Keratinocyte (primary cell): ENCODE data around the gene DCST2. TPM values are rescaled to one million over a fixed set of nuclear protein-coding genes. Genes with fewer than 3 reads are reported as not detected.

ENCODE experiments used
- DNase-seq: peaks from one replicate; pipeline ENCODE4 v3.0.0-alpha.2; 2011; ENCODE audit warnings: low read depth, missing footprints, low spot score
- FAIRE-seq: peaks from 2 replicates; lab custom pipeline; 2011; peaks lifted over from hg19 to GRCh38; lab: Jason Lieb, UNC
- H2AFZ ChIP-seq: 2 replicates; pipeline ENCODE4 v1.6.0; 2012; ENCODE audit warnings: low read length, control low read depth, inconsistent platforms; ENCODE audit not compliant: control insufficient read depth
- H3K27ac ChIP-seq: 2 replicates; pipeline ENCODE4 v1.5.1; 2011; ENCODE audit warnings: low read length; ENCODE audit not compliant: control insufficient read depth, insufficient read depth
- H3K27me3 ChIP-seq: 3 replicates; pipeline ENCODE4 v1.6.0; 2011; ENCODE audit warnings: low read length; ENCODE audit not compliant: control insufficient read depth, insufficient read depth; ENCODE audit errors: extremely low read depth
- H3K36me3 ChIP-seq, 2 experiments: 2 replicates in 1 of 2; 3 replicates in 1 of 2; pipeline ENCODE4 v1.5.1; 2011; ENCODE audit warnings: low read length in 2 of 2, mild to moderate bottlenecking in 1 of 2; ENCODE audit not compliant: control insufficient read depth in 2 of 2, insufficient read depth in 2 of 2; ENCODE audit errors: extremely low read depth in 1 of 2
- H3K4me1 ChIP-seq: 3 replicates; pipeline ENCODE4 v1.5.1; 2011; ENCODE audit warnings: low read length; ENCODE audit not compliant: control insufficient read depth, insufficient read depth; ENCODE audit errors: extremely low read depth
- H3K4me2 ChIP-seq: 3 replicates; pipeline ENCODE4 v1.6.0; 2011; ENCODE audit warnings: low read depth, low read length; ENCODE audit not compliant: control insufficient read depth, insufficient read depth; ENCODE audit errors: extremely low read depth
- H3K4me3 ChIP-seq, 3 experiments: fragments of 200-600 bp in 1 of 3; sonication (generic) in 1 of 3; 2 replicates in 2 of 3; 3 replicates in 1 of 3; pipeline ENCODE4 v1.5.1; 2011 to 2016; ENCODE audit warnings: low read length in 3 of 3, mild to moderate bottlenecking in 3 of 3, control low read depth in 2 of 3, inconsistent platforms in 1 of 3, low read depth in 1 of 3, mixed read lengths in 1 of 3, mixed run types in 1 of 3, moderate library complexity in 1 of 3; ENCODE audit not compliant: control insufficient read depth in 2 of 3, insufficient read depth in 2 of 3; ENCODE audit errors: extremely low read depth in 1 of 3
- H3K79me2 ChIP-seq: 2 replicates; pipeline ENCODE4 v1.6.0; 2012; ENCODE audit warnings: low read length; ENCODE audit not compliant: control insufficient read depth, insufficient read depth
- H3K9ac ChIP-seq: 3 replicates; pipeline ENCODE4 v1.6.0; 2011; ENCODE audit warnings: low read length; ENCODE audit not compliant: control insufficient read depth, insufficient read depth; ENCODE audit errors: extremely low read depth
- H3K9me1 ChIP-seq: 3 replicates; pipeline ENCODE4 v1.6.0; 2011; ENCODE audit warnings: low read length; ENCODE audit not compliant: control insufficient read depth, insufficient read depth; ENCODE audit errors: extremely low read depth
- H3K9me3 ChIP-seq: 2 replicates; pipeline ENCODE4 v1.5.1; 2012; ENCODE audit warnings: low read depth, low read length; ENCODE audit not compliant: control insufficient read depth
- H4K20me1 ChIP-seq: 3 replicates; pipeline ENCODE4 v1.6.0; 2011; ENCODE audit warnings: low read length; ENCODE audit not compliant: control insufficient read depth, insufficient read depth; ENCODE audit errors: extremely low read depth
- EZH2 ChIP-seq: IDR thresholded peaks from one replicate; pipeline ENCODE4 v1.6.1; 2012; ENCODE audit warnings: inconsistent platforms, mild to moderate bottlenecking, low read length, moderate library complexity
- dilution Hi-C: fragments of 300-500 bp; cut with MboI; formaldehyde crosslinking; loops from one replicate; pipeline ENCODE4 v1.7.0; 2020; ENCODE audit warnings: low sequenced_read_pairs; ENCODE audit not compliant: extremely low pct_ligation_motif_present
- polyA plus RNA-seq, 5 experiments: library from polyadenylated mRNA; depleted of rRNA in 3 of 5; stranded (reverse) in 3 of 5; stranded (forward) in 1 of 5; unstranded in 1 of 5; fragments of >200 nt; gene quantifications; 1 replicate in 1 of 5; 2 replicates in 3 of 5; 3 replicates in 1 of 5; pipeline versions ENCODE4 v1.2.1 to v1.2.3, GENCODE V29; 2011 to 2012; ENCODE audit warnings: missing spikeins in 2 of 5, low read depth in 1 of 5, low replicate concordance in 1 of 5
- TF ChIP-seq, protein P1 (sequence below), 3 experiments: IDR thresholded peaks in 1 of 3; conservative IDR thresholded peaks in 1 of 3; optimal IDR thresholded peaks in 1 of 3; 2 replicates in 2 of 3; 3 replicates in 1 of 3; pipeline versions ENCODE3 to v1.5.1; 2011; ENCODE audit warnings: low read length in 3 of 3, mild to moderate bottlenecking in 3 of 3, moderate library complexity in 2 of 3, control low read depth in 1 of 3, inconsistent platforms in 1 of 3; ENCODE audit not compliant: insufficient read depth in 2 of 3; ENCODE audit errors: extremely low read depth in 1 of 3

The DCST2 gene
- polyA plus RNA-seq, 1 donor (not counting 4 experiments of a cell fraction or from before 2014, with no cell fraction given) = 0.14 TPM

- no peaks in the 10 kb centered on the region for H3K36me3 ChIP-seq
- H3K9me3 ChIP-seq = no peaks in the 10 kb centered on the region
- H3K4me2 ChIP-seq = peak overlapping the region; percentile 56
- peak overlapping the region in 1 of 3 experiments; percentile 34 for H3K4me3 ChIP-seq
- no peaks in the 10 kb centered on the region for H3K9me1 ChIP-seq
- no peak overlapping the region for H3K27ac ChIP-seq
- dilution Hi-C loops = no loop called here
- DNase-seq = no peak
- no peaks in the 10 kb centered on the region for H3K79me2 ChIP-seq
- peaks cover 62% of the 10 kb centered on the region for H3K4me1 ChIP-seq
- H3K27me3 ChIP-seq = peaks cover 38% of the 10 kb centered on the region
- no peak for FAIRE-seq
- TF ChIP-seq EZH2 = peak; percentile 79
- TF ChIP-seq, protein P1, sequence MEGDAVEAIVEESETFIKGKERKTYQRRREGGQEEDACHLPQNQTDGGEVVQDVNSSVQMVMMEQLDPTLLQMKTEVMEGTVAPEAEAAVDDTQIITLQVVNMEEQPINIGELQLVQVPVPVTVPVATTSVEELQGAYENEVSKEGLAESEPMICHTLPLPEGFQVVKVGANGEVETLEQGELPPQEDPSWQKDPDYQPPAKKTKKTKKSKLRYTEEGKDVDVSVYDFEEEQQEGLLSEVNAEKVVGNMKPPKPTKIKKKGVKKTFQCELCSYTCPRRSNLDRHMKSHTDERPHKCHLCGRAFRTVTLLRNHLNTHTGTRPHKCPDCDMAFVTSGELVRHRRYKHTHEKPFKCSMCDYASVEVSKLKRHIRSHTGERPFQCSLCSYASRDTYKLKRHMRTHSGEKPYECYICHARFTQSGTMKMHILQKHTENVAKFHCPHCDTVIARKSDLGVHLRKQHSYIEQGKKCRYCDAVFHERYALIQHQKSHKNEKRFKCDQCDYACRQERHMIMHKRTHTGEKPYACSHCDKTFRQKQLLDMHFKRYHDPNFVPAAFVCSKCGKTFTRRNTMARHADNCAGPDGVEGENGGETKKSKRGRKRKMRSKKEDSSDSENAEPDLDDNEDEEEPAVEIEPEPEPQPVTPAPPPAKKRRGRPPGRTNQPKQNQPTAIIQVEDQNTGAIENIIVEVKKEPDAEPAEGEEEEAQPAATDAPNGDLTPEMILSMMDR (optimal IDR thresholded peaks at IDR 0.05 in 1 of 3, IDR thresholded peaks at IDR 0.05 in 1 of 3, conservative IDR thresholded peaks at IDR 0.05 in 1 of 3; ENCODE audit: extremely low read depth in 1 of 3, insufficient read depth in 2 of 3, low read length in 3 of 3) = no peak
- no peaks in the 10 kb centered on the region for H4K20me1 ChIP-seq
- peak overlapping the region; percentile 15 for H3K9ac ChIP-seq
- peak overlapping the region; percentile 21 for H2AFZ ChIP-seq
These were observed 48.9 kb upstream of the DCST2 start for GRCh38 chr1:155082301-155083051.

GRCh38 chr1:155081472-155082300, 48.1 kb upstream of the DCST2 start:
- TF ChIP-seq EZH2 = peak; percentile 87
- TF ChIP-seq, protein P1 (optimal IDR thresholded peaks at IDR 0.05 in 1 of 3, IDR thresholded peaks at IDR 0.05 in 1 of 3, conservative IDR thresholded peaks at IDR 0.05 in 1 of 3; ENCODE audit: extremely low read depth in 1 of 3, insufficient read depth in 2 of 3, low read length in 3 of 3) = no peak
- Histone ChIP-seq H3K4me1 (peaks cover 62% of the 10 kb centered on the region), H3K4me2 (peak overlapping the region; percentile 78), H3K27me3 (peaks cover 38% of the 10 kb centered on the region), H2AFZ (peak overlapping the region; percentile 43), H3K79me2 (no peaks in the 10 kb centered on the region), H4K20me1 (no peaks in the 10 kb centered on the region), H3K9me1 (no peaks in the 10 kb centered on the region), H3K4me3 (peak overlapping the region in 1 of 3 experiments; percentile 18), H3K9me3 (no peaks in the 10 kb centered on the region), H3K36me3 (no peaks in the 10 kb centered on the region), H3K27ac (no peak overlapping the region), H3K9ac (peak overlapping the region; percentile 15)
- FAIRE-seq (no peak), DNase-seq (no peak)
- dilution Hi-C loops = no loop called here
